Measurements from ENCODE around the gene OTOL1.

OTOL1 gene

DNA sequence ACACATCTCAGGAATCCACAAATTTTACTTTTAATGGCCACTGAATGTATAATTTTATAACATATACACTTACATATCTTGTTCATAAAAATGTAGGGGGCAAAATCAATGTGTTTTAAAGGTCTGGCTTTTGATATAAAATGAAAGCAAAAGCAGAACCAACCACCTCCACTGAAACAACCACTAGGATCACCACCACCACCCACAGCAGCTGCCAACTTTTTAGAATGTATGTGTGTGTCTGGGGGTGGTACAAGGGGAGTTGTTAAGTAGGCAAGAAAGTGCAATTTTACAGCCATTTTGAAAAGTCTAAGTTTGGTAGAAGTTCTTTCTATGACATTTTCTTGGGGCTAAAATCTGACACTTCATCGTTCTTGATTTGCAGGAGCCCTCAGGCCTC, 44.0 kb downstream of the OTOL1 start:
- no peaks in the 10 kb centered on the region for H3K27me3 ChIP-seq
- no peaks in the 10 kb centered on the region for H3K4me1 ChIP-seq (ENCODE audit: control insufficient read depth in 1 of 2, insufficient read depth in 1 of 2, low read depth in 1 of 2, low read length in 1 of 2)
- H3K4me3 ChIP-seq (ENCODE audit: low read depth in 1 of 2, low read length in 1 of 2) = no peak overlapping the region
- H3K36me3 ChIP-seq = no peaks in the 10 kb centered on the region
- H3K9me3 ChIP-seq = no peaks in the 10 kb centered on the region
- no peak overlapping the region for H3K27ac ChIP-seq
- TF ChIP-seq, protein P1, sequence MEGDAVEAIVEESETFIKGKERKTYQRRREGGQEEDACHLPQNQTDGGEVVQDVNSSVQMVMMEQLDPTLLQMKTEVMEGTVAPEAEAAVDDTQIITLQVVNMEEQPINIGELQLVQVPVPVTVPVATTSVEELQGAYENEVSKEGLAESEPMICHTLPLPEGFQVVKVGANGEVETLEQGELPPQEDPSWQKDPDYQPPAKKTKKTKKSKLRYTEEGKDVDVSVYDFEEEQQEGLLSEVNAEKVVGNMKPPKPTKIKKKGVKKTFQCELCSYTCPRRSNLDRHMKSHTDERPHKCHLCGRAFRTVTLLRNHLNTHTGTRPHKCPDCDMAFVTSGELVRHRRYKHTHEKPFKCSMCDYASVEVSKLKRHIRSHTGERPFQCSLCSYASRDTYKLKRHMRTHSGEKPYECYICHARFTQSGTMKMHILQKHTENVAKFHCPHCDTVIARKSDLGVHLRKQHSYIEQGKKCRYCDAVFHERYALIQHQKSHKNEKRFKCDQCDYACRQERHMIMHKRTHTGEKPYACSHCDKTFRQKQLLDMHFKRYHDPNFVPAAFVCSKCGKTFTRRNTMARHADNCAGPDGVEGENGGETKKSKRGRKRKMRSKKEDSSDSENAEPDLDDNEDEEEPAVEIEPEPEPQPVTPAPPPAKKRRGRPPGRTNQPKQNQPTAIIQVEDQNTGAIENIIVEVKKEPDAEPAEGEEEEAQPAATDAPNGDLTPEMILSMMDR (IDR thresholded peaks at IDR 0.05) = no peak

- TF ChIP-seq, protein P1 (IDR thresholded peaks at IDR 0.05) = no peak
- no peaks in the 10 kb centered on the region for H3K4me1 ChIP-seq (ENCODE audit: control insufficient read depth in 1 of 2, insufficient read depth in 1 of 2, low read depth in 1 of 2, low read length in 1 of 2)
- H3K4me3 ChIP-seq (ENCODE audit: low read depth in 1 of 2, low read length in 1 of 2) = no peak overlapping the region
- no peaks in the 10 kb centered on the region for H3K27me3 ChIP-seq
- H3K27ac ChIP-seq = no peak overlapping the region
- no peaks in the 10 kb centered on the region for H3K36me3 ChIP-seq
- no peaks in the 10 kb centered on the region for H3K9me3 ChIP-seq
Observed at GRCh38 chr3:161545824-161546223, 49.2 kb downstream of the OTOL1 start.

GRCh38 chr3:161548301-161548700, 51.7 kb downstream of the OTOL1 start:
- H3K27ac ChIP-seq = no peak overlapping the region
- TF ChIP-seq, protein P1 (IDR thresholded peaks at IDR 0.05) = no peak
- no peaks in the 10 kb centered on the region for H3K9me3 ChIP-seq
- no peaks in the 10 kb centered on the region for H3K4me1 ChIP-seq (ENCODE audit: control insufficient read depth in 1 of 2, insufficient read depth in 1 of 2, low read depth in 1 of 2, low read length in 1 of 2)
- H3K4me3 ChIP-seq (ENCODE audit: low read depth in 1 of 2, low read length in 1 of 2) = no peak overlapping the region
- no peaks in the 10 kb centered on the region for H3K27me3 ChIP-seq
- no peaks in the 10 kb centered on the region for H3K36me3 ChIP-seq

DNA sequence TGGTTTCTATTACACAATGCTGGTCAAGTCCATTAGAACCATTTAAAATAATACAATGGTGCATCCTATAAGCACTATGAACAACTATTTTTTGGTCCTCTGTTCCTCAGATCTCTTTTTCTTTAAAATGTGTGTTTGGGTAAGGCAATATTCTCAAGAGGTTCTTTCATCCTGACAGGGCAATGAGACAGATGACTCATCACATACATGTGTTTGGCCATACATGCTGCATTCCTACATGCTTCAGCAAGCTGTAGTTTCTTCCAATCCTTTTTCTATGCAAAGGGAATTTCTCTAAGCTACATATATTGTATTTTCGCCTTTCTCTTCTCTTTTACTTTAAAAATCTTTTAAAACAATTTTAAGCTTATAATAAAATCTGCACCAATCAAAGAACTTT, 52.7 kb downstream of the OTOL1 start:
- no peaks in the 10 kb centered on the region for H3K27me3 ChIP-seq
- H3K4me3 ChIP-seq (ENCODE audit: low read depth in 1 of 2, low read length in 1 of 2) = no peak overlapping the region
- H3K36me3 ChIP-seq = no peaks in the 10 kb centered on the region
- no peaks in the 10 kb centered on the region for H3K9me3 ChIP-seq
- TF ChIP-seq, protein P1 (IDR thresholded peaks at IDR 0.05) = no peak
- H3K4me1 ChIP-seq (ENCODE audit: control insufficient read depth in 1 of 2, insufficient read depth in 1 of 2, low read depth in 1 of 2, low read length in 1 of 2) = no peaks in the 10 kb centered on the region
- no peak overlapping the region for H3K27ac ChIP-seq

- Histone ChIP-seq H3K27me3 (no peaks in the 10 kb centered on the region), H3K4me1 (ENCODE audit: control insufficient read depth in 1 of 2, insufficient read depth in 1 of 2, low read depth in 1 of 2, low read length in 1 of 2) (no peaks in the 10 kb centered on the region), H3K4me3 (ENCODE audit: low read depth in 1 of 2, low read length in 1 of 2) (no peak overlapping the region), H3K36me3 (no peaks in the 10 kb centered on the region), H3K9me3 (no peaks in the 10 kb centered on the region), H3K27ac (no peak overlapping the region)
- TF ChIP-seq, protein P1 (IDR thresholded peaks at IDR 0.05) = no peak
Observed at GRCh38 chr3:161550491-161551195, 54.0 kb downstream of the OTOL1 start.
